Liver (tissue), 2 donors: ENCODE data around the gene ADAMTS7.
"Not testable (repeated sequence)": the region's sequence is repeated elsewhere in the genome, so short reads cannot be mapped to it uniquely, and the experiment has no call there.

Experiments
- FOXA1 ChIP-seq: IDR thresholded peaks from 2 replicates; pipeline ENCODE4 v1.6.1; 2016; ENCODE audit warnings: antibody characterized with exemption
- TAF1 ChIP-seq: conservative IDR thresholded peaks from 2 replicates; pipeline ENCODE4 v1.6.1; 2016; ENCODE audit warnings: antibody characterized with exemption, mild to moderate bottlenecking
- donor health status: healthy.

GRCh38 chr15:78781381-78781780, 29.9 kb downstream of the ADAMTS7 start:
- not testable (repeated sequence) for TF ChIP-seq FOXA1, TAF1
